KBM-7 (cell line): ENCODE results near the gene PPOX.
A peak's percentile ranks its signal among the peaks of the same experiment; 100 is the strongest.

Source experiments
- DNase-seq: peaks from one replicate; pipeline ENCODE4 v3.0.0-alpha.2; 2015
- in situ Hi-C: fragments of 300-500 bp; cut with MboI; formaldehyde crosslinking; loops from 2 replicates; pipeline ENCODE4 v1.14.3; 2020; ENCODE audit warnings: low sequenced_read_pairs, low pct_unique_long_range_greater_than_20kb, mixed read lengths

PPOX gene

DNA sequence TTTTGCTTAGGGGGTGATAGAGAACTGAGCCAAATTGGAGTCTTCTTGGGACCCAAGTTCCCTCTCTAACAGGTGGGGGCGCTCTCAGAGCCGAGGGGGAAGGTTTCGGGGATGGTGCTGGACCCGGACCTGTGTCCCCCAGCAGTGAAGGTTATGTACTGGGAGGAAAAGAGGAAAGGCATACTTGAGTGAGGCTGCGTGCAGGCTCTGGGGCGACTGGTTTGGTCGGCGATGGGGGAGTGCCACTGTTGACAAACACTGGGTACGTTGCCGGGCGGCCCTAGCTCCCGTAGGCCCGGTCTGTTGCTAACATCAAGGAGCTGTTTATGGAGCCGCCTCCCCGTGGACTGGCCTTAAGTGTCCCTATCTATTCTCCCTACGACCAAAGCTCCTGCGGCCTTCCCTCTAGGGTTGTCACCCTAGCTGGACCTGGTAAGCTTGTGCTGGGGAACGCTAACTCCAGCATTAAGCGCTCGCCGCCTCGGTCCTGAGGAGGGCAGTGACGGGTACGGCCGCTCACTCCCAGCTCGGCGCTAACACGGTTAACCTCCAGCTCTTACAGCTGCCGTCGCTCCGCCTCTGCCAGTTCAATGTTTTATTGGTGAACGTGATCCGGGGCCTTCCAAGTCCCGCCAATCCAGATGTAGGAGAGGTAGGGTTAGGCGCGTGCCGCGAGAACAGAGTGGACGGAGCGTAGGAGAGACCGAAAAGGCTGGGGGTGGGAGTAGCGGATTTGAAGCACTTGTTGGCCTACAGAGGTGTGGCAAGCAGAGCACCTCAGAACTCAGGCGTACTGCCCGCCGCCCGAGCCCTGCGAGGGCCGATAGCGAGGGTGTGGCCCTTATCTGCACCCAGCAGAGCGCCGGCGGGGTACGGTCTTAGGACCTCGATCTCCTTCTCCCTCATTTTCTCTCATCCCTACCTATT, at the start of gene PPOX:
Gene PPOX, plus strand, starts transcription at position 685 of the 927 bp plus-strand sequence. CDS start 422 bp downstream, outside the sequence.
- in situ Hi-C loops: no loop called here
- peak; percentile 98 for DNase-seq

- in situ Hi-C loops: no loop called here
- DNase-seq: peak; percentile 86
These were observed 48.3 kb upstream of the PPOX start, which contains the start of the genes NIT1 and PFDN2 for GRCh38 chr1:161117759-161118581. Gene NIT1 (plus strand): TSS chr1:161118105. CDS start chr1:161118177, 72 bp downstream. Gene PFDN2 (minus strand): TSS chr1:161118037. CDS start chr1:161118026, 11 bp downstream.

DNA sequence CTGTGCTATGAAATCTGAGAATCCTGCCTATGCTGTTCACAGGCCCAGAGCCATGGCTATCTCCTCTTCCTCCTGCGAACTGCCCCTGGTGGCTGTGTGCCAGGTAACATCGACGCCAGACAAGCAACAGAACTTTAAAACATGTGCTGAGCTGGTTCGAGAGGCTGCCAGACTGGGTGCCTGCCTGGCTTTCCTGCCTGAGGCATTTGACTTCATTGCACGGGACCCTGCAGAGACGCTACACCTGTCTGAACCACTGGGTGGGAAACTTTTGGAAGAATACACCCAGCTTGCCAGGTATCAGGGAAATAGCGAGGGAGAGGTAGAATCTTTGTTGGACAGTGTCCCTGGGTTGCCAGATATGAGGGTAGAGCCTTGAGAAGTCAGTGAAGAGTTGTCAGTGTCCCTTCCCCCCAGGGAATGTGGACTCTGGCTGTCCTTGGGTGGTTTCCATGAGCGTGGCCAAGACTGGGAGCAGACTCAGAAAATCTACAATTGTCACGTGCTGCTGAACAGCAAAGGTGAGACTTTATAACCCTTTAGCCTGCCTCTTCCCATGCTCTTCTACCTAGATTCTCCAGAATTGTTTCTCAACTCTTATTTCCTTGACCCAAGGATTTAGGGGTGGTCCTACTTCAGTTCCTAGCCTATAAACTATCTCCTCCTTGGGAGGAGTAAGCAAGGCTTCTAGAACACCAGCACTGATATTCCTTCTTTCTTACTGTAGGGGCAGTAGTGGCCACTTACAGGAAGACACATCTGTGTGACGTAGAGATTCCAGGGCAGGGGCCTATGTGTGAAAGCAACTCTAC, 46.9 kb upstream of the PPOX start:
- peak; percentile 63 for DNase-seq
- in situ Hi-C loops: no loop called here

GRCh38 chr1:161121042-161121650, 45.1 kb upstream of the PPOX start:
- no peak for DNase-seq
- in situ Hi-C loops: no loop called here

DNA sequence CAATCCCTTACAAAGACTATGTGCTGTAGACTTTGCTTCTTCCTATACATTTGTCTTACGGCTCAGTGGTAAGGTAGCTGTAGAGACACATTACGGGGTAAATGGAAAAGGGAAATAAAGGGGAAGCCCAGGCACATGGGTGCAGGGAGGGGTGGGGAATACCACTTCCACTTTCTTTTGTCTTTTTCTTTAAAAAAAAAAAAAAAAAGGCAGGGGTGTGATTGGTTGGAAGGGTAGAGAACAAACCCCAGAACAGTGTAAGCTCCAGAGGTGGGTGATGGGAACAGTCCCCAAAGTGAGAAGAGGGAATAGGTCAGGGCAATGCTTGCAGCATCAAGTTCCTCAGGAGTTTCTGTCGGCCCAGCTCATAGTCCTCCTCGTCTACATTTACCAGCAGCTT, 44.4 kb upstream of the PPOX start:
- in situ Hi-C loops: no loop called here
- peak; percentile 69 for DNase-seq

DNA sequence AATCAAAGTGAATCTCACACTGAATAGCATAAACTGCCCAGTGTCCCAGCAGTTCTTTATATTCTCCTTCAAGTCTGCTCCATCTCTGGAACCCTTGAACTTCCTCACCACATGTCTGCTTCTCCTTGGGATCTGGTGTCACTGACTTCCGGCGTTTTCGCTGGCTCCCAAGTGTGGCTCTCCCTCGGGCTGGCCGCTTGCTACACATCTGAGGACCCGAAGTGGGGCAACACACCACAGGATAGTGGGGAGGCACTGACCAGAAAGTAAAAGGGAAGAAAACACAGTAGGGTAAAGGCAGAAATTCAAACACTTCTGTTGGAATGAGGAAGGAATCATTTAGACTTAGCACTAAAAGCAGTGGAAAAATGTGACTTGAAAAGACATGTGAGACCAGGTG, 43.3 kb upstream of the PPOX start:
- DNase-seq: no peak
- in situ Hi-C loops: no loop called here

DNA sequence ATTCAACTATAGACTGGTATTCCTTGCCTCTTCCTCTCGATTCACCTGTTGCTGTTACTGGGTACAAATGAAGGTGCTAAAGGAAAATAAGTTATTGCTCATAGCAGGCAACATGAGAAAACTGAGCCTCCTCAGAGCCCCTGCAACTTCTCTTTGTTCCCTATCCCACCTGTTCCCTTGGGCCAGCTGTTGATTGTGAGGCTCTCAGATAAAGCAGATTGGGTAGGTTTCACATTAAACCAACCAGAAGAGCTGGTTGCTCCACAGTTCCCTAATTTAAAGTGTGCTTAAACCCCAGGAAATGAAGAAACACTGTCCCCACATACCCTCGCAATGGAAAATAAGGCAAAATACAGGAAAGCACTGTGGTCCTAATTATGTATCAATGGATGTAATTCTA, 38.6 kb upstream of the PPOX start:
- in situ Hi-C loops: no loop called here
- no peak for DNase-seq

GRCh38 chr1:161128591-161129420, 37.4 kb upstream of the PPOX start:
- DNase-seq: no peak
- in situ Hi-C loops: no loop called here

DNA sequence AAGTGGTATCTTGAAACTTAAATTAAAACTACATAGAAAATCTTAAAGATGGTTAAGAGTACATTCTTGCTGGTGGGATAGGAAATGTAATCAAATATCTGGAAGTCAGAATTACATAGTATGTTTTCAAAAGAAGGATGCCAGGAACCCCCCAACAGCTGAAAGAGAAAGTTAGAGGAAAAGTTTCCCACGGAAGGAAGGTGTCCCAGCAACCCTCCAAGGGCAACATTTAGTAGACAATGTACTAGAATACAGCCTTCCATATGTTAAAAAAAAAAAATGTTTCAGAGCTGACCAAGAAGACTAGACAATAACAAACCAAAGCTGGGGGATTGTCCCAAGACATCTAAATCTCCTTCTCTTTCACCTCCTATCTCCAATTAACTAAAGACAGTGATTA, 36.0 kb upstream of the PPOX start:
- in situ Hi-C loops: no loop called here
- no peak for DNase-seq

DNA sequence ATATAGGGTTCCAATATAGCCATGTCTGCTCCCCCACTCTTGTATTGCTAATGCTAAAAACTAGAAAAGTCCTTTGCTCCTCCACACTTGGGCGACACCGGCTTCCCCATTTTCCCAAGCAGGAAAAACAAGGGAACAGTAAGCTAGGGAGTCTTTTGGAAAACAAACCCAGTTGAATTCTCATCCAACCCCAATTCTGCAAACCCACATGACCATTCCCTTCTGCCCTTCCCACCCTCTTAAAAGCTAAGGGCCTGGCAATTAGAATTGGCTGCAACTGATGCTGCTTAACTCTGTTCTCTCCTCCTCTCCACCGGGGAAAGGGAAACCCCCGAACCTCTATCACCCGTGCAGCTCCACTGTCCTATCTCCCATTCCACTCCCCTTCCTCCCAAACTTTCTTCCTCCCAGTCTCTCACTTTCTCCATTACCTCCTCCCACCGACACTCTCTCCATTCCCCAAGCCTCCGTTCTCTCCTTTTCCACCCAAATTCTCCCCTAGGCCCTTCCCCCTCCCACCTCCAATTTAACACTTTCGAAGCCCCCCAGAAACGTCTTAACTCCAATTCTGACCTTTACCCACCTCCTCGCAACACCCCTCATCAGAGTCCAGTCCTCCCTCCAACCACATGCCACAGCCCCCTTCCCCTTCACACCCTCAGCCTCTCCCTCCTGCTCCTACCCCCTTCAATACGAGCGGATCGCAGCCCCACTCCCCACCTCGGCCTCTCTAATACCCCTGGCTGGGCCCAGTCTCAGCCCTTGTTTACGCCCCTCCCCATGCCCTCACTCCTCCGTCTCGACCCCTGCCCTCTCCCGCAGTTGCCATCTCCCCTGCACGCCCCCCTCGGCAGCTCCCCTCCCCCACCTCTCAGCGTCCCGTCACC, 34.5 kb upstream of the PPOX start:
- no peak for DNase-seq
- in situ Hi-C loops: no loop called here

DNA sequence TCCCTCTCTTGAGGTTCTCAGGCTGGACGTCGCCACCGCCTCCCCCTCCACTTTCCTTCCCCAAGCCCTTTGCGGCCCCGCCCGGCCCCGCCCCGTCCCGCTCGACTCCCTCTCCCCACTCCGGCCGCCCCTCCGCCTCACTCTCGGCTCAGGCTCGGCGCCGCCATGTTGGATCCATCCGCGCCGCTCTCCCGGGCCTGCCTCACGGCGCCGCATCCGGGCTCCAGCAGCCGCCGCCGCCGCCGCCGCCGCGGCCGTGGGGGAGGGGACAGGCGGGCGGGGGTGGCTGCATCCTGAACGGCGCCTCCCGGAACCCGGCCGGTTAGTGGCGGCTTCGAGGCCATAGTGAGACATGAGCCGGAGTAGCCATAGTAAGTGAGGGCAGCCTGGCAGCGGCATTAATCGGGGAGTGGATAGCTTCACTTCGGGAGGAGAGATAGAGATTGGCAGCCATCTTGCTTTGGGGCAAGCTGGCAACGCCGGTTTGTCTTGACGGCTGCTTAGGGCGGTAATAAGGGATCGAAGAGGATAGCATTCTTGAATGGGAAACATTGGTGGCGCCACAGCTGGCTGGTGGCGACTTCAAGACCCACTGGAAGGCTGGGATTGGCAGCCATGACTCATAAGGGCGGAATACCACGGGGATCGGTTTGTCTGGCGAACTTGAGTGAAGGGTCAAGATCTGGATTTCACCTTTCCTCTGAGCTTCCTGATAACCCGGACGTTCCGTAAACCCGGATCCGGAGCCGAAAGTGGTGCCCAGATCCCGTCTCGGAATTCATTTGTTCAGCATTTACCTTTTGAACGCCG, 33.6 kb upstream of the PPOX start, which contains the start of gene DEDD:
Gene DEDD, minus strand, starts transcription at position 258 of the 810 bp plus-strand sequence. CDS start 8,205 bp downstream, outside the sequence.
- in situ Hi-C loops: no loop called here
- peak; percentile 98 for DNase-seq

- in situ Hi-C loops: no loop called here
- no peak for DNase-seq
These were observed 32.9 kb upstream of the PPOX start for GRCh38 chr1:161133220-161133740.

DNA sequence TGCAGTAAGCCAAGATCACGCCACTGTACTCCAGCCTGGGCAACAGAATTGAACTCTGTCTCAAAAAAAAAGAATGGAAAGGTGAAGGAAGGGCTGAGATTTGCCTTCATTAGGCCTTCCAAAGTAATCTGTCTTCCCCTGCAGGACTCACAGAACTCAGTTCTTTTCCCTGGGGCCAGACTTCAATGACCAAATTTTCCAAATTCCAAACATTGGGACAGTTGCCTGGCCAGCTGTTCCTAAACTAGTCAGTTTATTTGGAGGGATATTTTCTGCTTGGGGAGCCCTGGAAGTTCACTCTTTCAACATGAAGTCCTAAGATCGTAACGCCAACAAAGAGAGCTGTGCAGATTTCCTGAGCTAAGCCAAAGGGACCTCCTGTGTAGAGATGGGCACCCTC, 28.3 kb upstream of the PPOX start:
- in situ Hi-C loops: no loop called here
- DNase-seq: no peak

- in situ Hi-C loops: no loop called here
- DNase-seq: no peak
These were observed 27.8 kb upstream of the PPOX start for GRCh38 chr1:161138431-161138830.

GRCh38 chr1:161139766-161140165, 26.5 kb upstream of the PPOX start:
- in situ Hi-C loops: no loop called here

More at GRCh38 chr1:161139766-161140165, 26.5 kb upstream of the PPOX start:
- DNase-seq: peak; percentile 69
